ENCODE results near the gene KIDINS220.

The KIDINS220 gene

DNA sequence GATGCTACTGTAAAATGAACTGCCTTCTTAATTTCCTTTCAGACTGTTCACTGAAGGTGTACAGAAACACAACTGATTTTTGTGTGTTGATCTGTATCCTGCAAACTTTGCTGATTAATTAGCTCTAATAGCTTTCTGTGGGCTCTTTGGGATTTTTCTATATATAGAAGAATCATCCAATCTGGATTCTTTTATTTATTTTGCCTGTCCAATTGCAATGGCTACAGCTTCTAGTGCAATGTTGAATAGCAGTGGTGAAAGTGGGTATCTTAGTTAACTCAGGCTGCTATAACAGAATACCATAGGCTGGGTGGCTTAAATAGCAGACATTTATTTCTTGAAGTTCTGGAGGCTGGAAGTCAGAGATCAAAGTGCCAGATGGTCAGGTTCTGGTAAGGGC lies 81.2 kb downstream of the KIDINS220 start:
- Histone ChIP-seq H4K20me1 (peaks cover 0 to 14% (median 0%) of the 10 kb centered on the region in 11 experiments; a peak in 1 of 22 replicates), H3K36me3 (peaks cover 31 to 93% (median 58%) of the 10 kb centered on the region in 11 experiments), H3K9ac (no peak overlapping the region), H3K9me3 (replicated peaks in 1 of 11) (peaks cover 17 to 29% (median 25%) of the 10 kb centered on the region in 11 experiments), H3K27ac (no peak overlapping the region), H3K27me3 (no peaks in the 10 kb centered on the region), H3K4me3 (no peak overlapping the region), H3K4me1 (no peaks in the 10 kb centered on the region), H3K4me2 (no peak overlapping the region)
- TF ChIP-seq Cebpa-rat (IDR thresholded peaks at IDR 0.05): no peak

DNA sequence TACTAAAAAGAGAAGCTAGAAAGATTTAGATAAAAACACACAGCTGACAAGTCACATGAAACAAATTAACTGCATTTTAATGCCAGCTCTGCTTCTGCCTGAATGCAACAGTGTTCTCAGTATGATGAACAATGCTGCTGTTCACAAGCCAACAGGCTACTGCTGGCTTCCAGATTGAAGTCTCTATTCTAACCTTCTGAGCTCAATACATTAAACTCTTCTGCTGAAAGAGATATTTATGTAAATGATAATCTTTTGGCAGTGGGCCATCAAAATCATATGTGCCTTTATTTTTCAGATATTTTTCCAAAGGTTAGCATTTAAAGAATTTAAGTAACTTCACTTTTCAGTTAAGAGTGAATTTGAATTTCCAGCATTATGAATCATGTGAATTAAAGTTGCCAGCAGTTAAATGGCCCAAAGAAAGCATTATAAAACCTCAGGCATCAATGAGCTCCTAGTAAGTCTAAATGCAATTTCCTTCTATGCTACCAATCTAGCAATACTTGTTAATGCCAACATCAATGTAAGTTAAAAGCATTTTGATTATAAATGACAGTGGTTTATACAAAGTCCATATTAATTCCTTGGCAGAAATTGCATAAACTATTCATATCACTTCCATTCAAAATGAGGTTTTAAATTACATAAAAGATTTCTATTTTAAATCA lies 83.2 kb downstream of the KIDINS220 start:
- H3K4me2 ChIP-seq: no peak overlapping the region
- no peak overlapping the region for H3K9ac ChIP-seq
- no peak for TF ChIP-seq Cebpa-rat (IDR thresholded peaks at IDR 0.05)
- no peaks in the 10 kb centered on the region for H3K27me3 ChIP-seq
- H3K4me3 ChIP-seq: no peak overlapping the region
- peaks cover 31 to 92% (median 63%) of the 10 kb centered on the region in 11 experiments for H3K36me3 ChIP-seq
- no peaks in the 10 kb centered on the region for H3K4me1 ChIP-seq
- no peak overlapping the region for H3K27ac ChIP-seq
- no peaks in the 10 kb centered on the region for H4K20me1 ChIP-seq
- peaks cover 17 to 29% (median 25%) of the 10 kb centered on the region in 11 experiments for H3K9me3 ChIP-seq (replicated peaks in 1 of 11)

- Histone ChIP-seq H3K36me3 (peaks cover 31 to 92% (median 62%) of the 10 kb centered on the region in 11 experiments), H3K9me3 (replicated peaks in 1 of 11) (peaks cover 17 to 29% (median 25%) of the 10 kb centered on the region in 11 experiments), H3K9ac (no peak overlapping the region), H3K27ac (no peak overlapping the region), H3K27me3 (no peaks in the 10 kb centered on the region), H3K4me3 (no peak overlapping the region), H3K4me1 (no peaks in the 10 kb centered on the region), H3K4me2 (no peak overlapping the region), H4K20me1 (no peaks in the 10 kb centered on the region)
- TF ChIP-seq Cebpa-rat (IDR thresholded peaks at IDR 0.05): no peak
Observed at GRCh38 chr2:8753609-8754008, 83.8 kb downstream of the KIDINS220 start.

- no peaks in the 10 kb centered on the region for H3K27me3 ChIP-seq
- H3K4me3 ChIP-seq: no peak overlapping the region
- H3K27ac ChIP-seq: no peak overlapping the region
- no peak overlapping the region for H3K4me2 ChIP-seq
- H3K9ac ChIP-seq: no peak overlapping the region
- no peaks in the 10 kb centered on the region for H3K4me1 ChIP-seq
- no peak for TF ChIP-seq Cebpa-rat (IDR thresholded peaks at IDR 0.05)
- H3K9me3 ChIP-seq (replicated peaks in 1 of 11): peaks cover 14 to 21% (median 18%) of the 10 kb centered on the region in 11 experiments
- H4K20me1 ChIP-seq: no peaks in the 10 kb centered on the region
- H3K36me3 ChIP-seq: peaks cover 27 to 92% (median 54%) of the 10 kb centered on the region in 11 experiments
Observed at GRCh38 chr2:8752385-8752784, 85.0 kb downstream of the KIDINS220 start.

- no peak for TF ChIP-seq Cebpa-rat (IDR thresholded peaks at IDR 0.05)
- Histone ChIP-seq H3K27me3 (no peaks in the 10 kb centered on the region), H3K4me2 (no peak overlapping the region), H4K20me1 (no peaks in the 10 kb centered on the region), H3K27ac (no peak overlapping the region), H3K4me1 (no peaks in the 10 kb centered on the region), H3K9ac (no peak overlapping the region), H3K9me3 (replicated peaks in 1 of 11) (no peaks in the 10 kb centered on the region), H3K36me3 (peaks cover 15 to 92% (median 49%) of the 10 kb centered on the region in 11 experiments), H3K4me3 (no peak overlapping the region)
Observed at GRCh38 chr2:8750221-8750620, 87.2 kb downstream of the KIDINS220 start.

DNA sequence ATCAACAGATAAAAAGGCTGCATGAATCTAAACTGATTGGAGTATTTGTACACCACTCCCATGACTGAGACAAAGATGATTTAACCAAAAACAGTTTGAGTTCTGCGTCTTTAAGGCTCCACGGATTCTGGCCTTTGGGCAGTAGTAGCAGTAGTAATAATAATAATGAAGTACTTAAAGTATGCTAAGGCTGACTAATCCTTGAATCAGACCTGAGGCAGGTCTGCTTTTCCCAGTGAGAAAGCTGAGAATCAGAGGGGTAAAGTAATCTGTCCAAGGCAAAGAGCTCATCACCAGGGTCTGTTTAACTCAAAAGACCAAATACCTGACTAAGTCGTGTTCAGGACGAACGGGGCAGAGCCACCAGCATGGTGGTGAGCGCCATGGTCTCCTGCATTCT lies 94.2 kb downstream of the KIDINS220 start:
- Histone ChIP-seq H3K4me1 (no peaks in the 10 kb centered on the region), H3K4me2 (no peak overlapping the region), H3K9ac (no peak overlapping the region), H3K36me3 (peaks cover 18 to 85% (median 57%) of the 10 kb centered on the region in 11 experiments), H3K4me3 (no peak overlapping the region), H3K9me3 (replicated peaks in 1 of 11) (no peaks in the 10 kb centered on the region), H3K27ac (no peak overlapping the region), H4K20me1 (no peaks in the 10 kb centered on the region), H3K27me3 (no peaks in the 10 kb centered on the region)
- no peak for TF ChIP-seq Cebpa-rat (IDR thresholded peaks at IDR 0.05)

- Histone ChIP-seq H4K20me1 (no peaks in the 10 kb centered on the region), H3K27me3 (no peaks in the 10 kb centered on the region), H3K4me2 (no peak overlapping the region), H3K9ac (no peak overlapping the region), H3K4me3 (no peak overlapping the region), H3K36me3 (peaks cover 27 to 79% (median 49%) of the 10 kb centered on the region in 11 experiments), H3K4me1 (peaks cover 0 to 12% (median 0%) of the 10 kb centered on the region in 10 experiments; a peak in 2 of 20 replicates), H3K9me3 (replicated peaks in 1 of 11) (no peaks in the 10 kb centered on the region), H3K27ac (no peak overlapping the region)
- TF ChIP-seq Cebpa-rat (IDR thresholded peaks at IDR 0.05): no peak
Observed at GRCh38 chr2:8740136-8740535, 97.3 kb downstream of the KIDINS220 start.

- no peak overlapping the region for H3K4me3 ChIP-seq
- no peaks in the 10 kb centered on the region for H4K20me1 ChIP-seq
- no peaks in the 10 kb centered on the region for H3K27me3 ChIP-seq
- no peaks in the 10 kb centered on the region; a peak in 1 of 22 replicates for H3K9me3 ChIP-seq (replicated peaks in 1 of 11)
- no peak overlapping the region for H3K4me2 ChIP-seq
- peaks cover 0 to 12% (median 0%) of the 10 kb centered on the region in 10 experiments; a peak in 2 of 20 replicates for H3K4me1 ChIP-seq
- no peak overlapping the region for H3K9ac ChIP-seq
- no peak for TF ChIP-seq Cebpa-rat (IDR thresholded peaks at IDR 0.05)
- no peak overlapping the region for H3K27ac ChIP-seq
- H3K36me3 ChIP-seq: peaks cover 40 to 84% (median 57%) of the 10 kb centered on the region in 11 experiments
Observed at GRCh38 chr2:8737571-8738175, 99.7 kb downstream of the KIDINS220 start.

DNA sequence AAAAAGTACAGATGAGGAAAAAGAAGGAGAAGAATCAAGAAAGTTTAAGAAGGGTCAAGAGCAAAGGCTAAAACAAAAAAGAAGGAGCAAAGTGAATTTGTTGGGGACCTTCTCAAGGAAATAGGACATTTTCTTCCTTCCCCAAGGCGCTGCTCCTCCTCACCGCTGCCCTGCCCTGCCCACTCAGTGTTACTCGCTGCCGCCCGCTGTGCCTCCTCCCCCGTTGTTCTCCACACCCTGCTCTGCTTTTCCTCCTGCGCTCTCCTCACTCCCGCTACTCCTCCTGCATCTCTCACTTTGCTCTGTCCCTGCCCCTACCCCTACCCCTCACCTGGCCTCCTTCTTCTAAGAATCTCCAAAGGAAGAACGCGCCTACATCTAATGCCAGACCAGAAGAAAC lies 104.8 kb downstream of the KIDINS220 start:
- H3K27me3 ChIP-seq: no peaks in the 10 kb centered on the region
- no peak for TF ChIP-seq Cebpa-rat (IDR thresholded peaks at IDR 0.05)
- H3K4me1 ChIP-seq: peaks cover 0 to 12% (median 0%) of the 10 kb centered on the region in 10 experiments; a peak in 2 of 20 replicates
- no peak overlapping the region for H3K27ac ChIP-seq
- H3K9ac ChIP-seq: no peak overlapping the region
- H4K20me1 ChIP-seq: no peaks in the 10 kb centered on the region
- H3K4me2 ChIP-seq: no peak overlapping the region
- H3K4me3 ChIP-seq: no peak overlapping the region
- H3K9me3 ChIP-seq (replicated peaks in 1 of 11): no peaks in the 10 kb centered on the region; a peak in 1 of 22 replicates
- peaks cover 72 to 100% (median 88%) of the 10 kb centered on the region in 11 experiments for H3K36me3 ChIP-seq

Measured in BLaER1 treated with 17β-estradiol and CSF1 and Interleukin-3, amounts not matched to agents 10 nM and 100 nM (cell line).